ENCODE results near the gene CRY2.

GRCh38 chr11:45870706-45871105, 23.4 kb downstream of the CRY2 start:
- TF ChIP-seq CTCF (IDR thresholded peaks at IDR 0.05 in 4 of 5, conservative IDR thresholded peaks at IDR 0.05 in 1 of 5) (no peak), POLR2A (IDR thresholded peaks at IDR 0.05) (no peak)

All from gastrocnemius medialis (tissue), 4 donors.